Stimulated activated memory B cell treated with anti-CD40 and anti-IgM and Interleukin-4, amounts not matched to agents 10 μg/mL and 1 μg/mL and 100 μg/mL, for 72 hours (primary cell): Measurements from ENCODE around the gene SBK1.
A peak's percentile ranks its signal among the peaks of the same experiment; 100 is the strongest.
"Not testable (repeated sequence)": the region's sequence is repeated elsewhere in the genome, so short reads cannot be mapped to it uniquely, and the experiment has no call there.

Source experiments
- ATAC-seq: fragments of 150-1000 bp; cut with Tn5 transposase; 2 replicates; pipeline ENCODE4 v1.10.0; 2021
- H3K27ac Mint-ChIP-seq: one replicate; pipeline ENCODE4 v1.8.0; 2022; ENCODE audit warnings: mild to moderate bottlenecking, mixed read lengths
- H3K27me3 Mint-ChIP-seq: one replicate; pipeline ENCODE4 v1.8.0; 2022; ENCODE audit warnings: mixed read lengths
- H3K36me3 Mint-ChIP-seq: one replicate; pipeline ENCODE4 v1.8.0; 2022; ENCODE audit warnings: mixed read lengths
- H3K4me1 Mint-ChIP-seq: one replicate; pipeline ENCODE4 v1.8.0; 2022; ENCODE audit warnings: mixed read lengths
- H3K4me3 Mint-ChIP-seq: one replicate; pipeline ENCODE4 v1.8.0; 2022; ENCODE audit warnings: mild to moderate bottlenecking, moderate library complexity, mixed read lengths
- H3K9me3 Mint-ChIP-seq: one replicate; pipeline ENCODE4 v1.8.0; 2022; ENCODE audit warnings: mixed read lengths

Gene SBK1

GRCh38 chr16:28326881-28327610 is 34.7 kb downstream of the SBK1 start:
- Mint-ChIP-seq H3K4me1 (peaks cover 7% of the 10 kb centered on the region), H3K27me3 (no peaks in the 10 kb centered on the region), H3K36me3 (no peaks in the 10 kb centered on the region), H3K27ac (no peak overlapping the region), H3K4me3 (no peak overlapping the region), H3K9me3 (no peaks in the 10 kb centered on the region)
- ATAC-seq: peak; percentile 85

- H3K27ac Mint-ChIP-seq, H3K36me3 Mint-ChIP-seq, H3K27me3 Mint-ChIP-seq, H3K4me3 Mint-ChIP-seq, H3K4me1 Mint-ChIP-seq, H3K9me3 Mint-ChIP-seq: not testable (repeated sequence)
- ATAC-seq: peak; percentile 37
These were observed 37.9 kb downstream of the SBK1 start for GRCh38 chr16:28330232-28330631.

GRCh38 chr16:28330981-28331380 is 38.7 kb downstream of the SBK1 start:
- H3K36me3 Mint-ChIP-seq, H3K4me3 Mint-ChIP-seq, H3K27me3 Mint-ChIP-seq, ATAC-seq, H3K27ac Mint-ChIP-seq, H3K4me1 Mint-ChIP-seq, H3K9me3 Mint-ChIP-seq: not testable (repeated sequence)

GRCh38 chr16:28332632-28333031 is 40.3 kb downstream of the SBK1 start:
- not testable (repeated sequence) for H3K4me1 Mint-ChIP-seq, ATAC-seq, H3K27ac Mint-ChIP-seq, H3K36me3 Mint-ChIP-seq, H3K4me3 Mint-ChIP-seq, H3K27me3 Mint-ChIP-seq, H3K9me3 Mint-ChIP-seq

GRCh38 chr16:28335678-28336077 is 43.4 kb downstream of the SBK1 start:
- not testable (repeated sequence) for H3K4me3 Mint-ChIP-seq, H3K4me1 Mint-ChIP-seq, H3K27ac Mint-ChIP-seq, H3K36me3 Mint-ChIP-seq, H3K27me3 Mint-ChIP-seq, H3K9me3 Mint-ChIP-seq, ATAC-seq

GRCh38 chr16:28336940-28337710 is 44.8 kb downstream of the SBK1 start:
- H3K9me3 Mint-ChIP-seq, H3K36me3 Mint-ChIP-seq, H3K27me3 Mint-ChIP-seq, H3K4me1 Mint-ChIP-seq, ATAC-seq, H3K4me3 Mint-ChIP-seq, H3K27ac Mint-ChIP-seq: not testable (repeated sequence)

GRCh38 chr16:28338230-28338629 is 45.9 kb downstream of the SBK1 start:
- not testable (repeated sequence) for H3K4me3 Mint-ChIP-seq, H3K27me3 Mint-ChIP-seq, H3K9me3 Mint-ChIP-seq, ATAC-seq, H3K4me1 Mint-ChIP-seq, H3K36me3 Mint-ChIP-seq, H3K27ac Mint-ChIP-seq

- H3K9me3 Mint-ChIP-seq, ATAC-seq, H3K27me3 Mint-ChIP-seq, H3K27ac Mint-ChIP-seq, H3K4me1 Mint-ChIP-seq, H3K36me3 Mint-ChIP-seq, H3K4me3 Mint-ChIP-seq: not testable (repeated sequence)
These were observed 70.3 kb downstream of the SBK1 start for GRCh38 chr16:28362600-28362999.

GRCh38 chr16:28363408-28363807 is 71.1 kb downstream of the SBK1 start, which contains the start of gene NPIPB6:
Gene NPIPB6, minus strand, starts transcription at chr16:28363508. Its CDS starts 686 bp downstream, at chr16:28362822.
- H3K27ac Mint-ChIP-seq, H3K4me1 Mint-ChIP-seq, H3K36me3 Mint-ChIP-seq, H3K27me3 Mint-ChIP-seq, ATAC-seq, H3K9me3 Mint-ChIP-seq, H3K4me3 Mint-ChIP-seq: not testable (repeated sequence)

- ATAC-seq: peak; percentile 98
- H3K27me3 Mint-ChIP-seq, H3K36me3 Mint-ChIP-seq, H3K4me1 Mint-ChIP-seq, H3K9me3 Mint-ChIP-seq, H3K27ac Mint-ChIP-seq, H3K4me3 Mint-ChIP-seq: not testable (repeated sequence)
These were observed 72.2 kb downstream of the SBK1 start for GRCh38 chr16:28364268-28365173.

- not testable (repeated sequence) for H3K27me3 Mint-ChIP-seq, H3K27ac Mint-ChIP-seq, H3K4me3 Mint-ChIP-seq, H3K4me1 Mint-ChIP-seq, H3K36me3 Mint-ChIP-seq, H3K9me3 Mint-ChIP-seq, ATAC-seq
These were observed 75.6 kb downstream of the SBK1 start for GRCh38 chr16:28367926-28368325.
